Right cardiac atrium (tissue), 5 donors: ENCODE data around the gene MAPK14. TPM values are rescaled to one million over a fixed set of nuclear protein-coding genes. Genes with fewer than 3 reads are reported as not detected.
"Not testable (repeated sequence)": the region's sequence is repeated elsewhere in the genome, so short reads cannot be mapped to it uniquely, and the experiment has no call there.

ENCODE experiments used
- ATAC-seq, 2 donors: fragments of 200-7000 bp; cut with Tn5 transposase; one replicate each; pipeline versions ENCODE4 v1.8.0 to v1.9.1; 2020; ENCODE audit warnings: moderate library complexity in 2 of 2, mild to moderate bottlenecking in 1 of 2
- DNase-seq, 3 donors: peaks; one replicate each; pipeline ENCODE4 v3.0.0-alpha.2; 2020
- H3K27ac ChIP-seq: one replicate; pipeline ENCODE4 v1.5.1; 2013; ENCODE audit warnings: mild to moderate bottlenecking, low read length, control low read depth, moderate library complexity
- H3K27me3 ChIP-seq: one replicate; pipeline ENCODE4 v1.6.1; 2013; ENCODE audit not compliant: control insufficient read depth, insufficient read depth
- H3K4me1 ChIP-seq: one replicate; pipeline ENCODE4 v1.6.1; 2013; ENCODE audit warnings: low read length; ENCODE audit not compliant: control insufficient read depth, insufficient read depth
- H3K4me3 ChIP-seq: one replicate; pipeline ENCODE4 v1.5.1; 2013; ENCODE audit warnings: low read length, control low read depth
- H3K9me3 ChIP-seq: one replicate; pipeline ENCODE4 v1.6.1; 2013; ENCODE audit warnings: low read length; ENCODE audit not compliant: control insufficient read depth
- WGBS: extraction: QIAGEN DNeasy Blood & Tissue Kit; methylation state at CpG from one replicate; pipeline ENCODE4 v1.1.7; 2013; 5-methylcytosine and 5-hydroxymethylcytosine counted together
- intact Hi-C, 4 donors: fragments of 100-400 bp; cut with DNase I; formaldehyde crosslinking; loops; one replicate each; pipeline versions ENCODE4 v1.11.0 to v1.14.0; 2022 to 2023
- long read RNA-seq, 4 donors: library from polyadenylated mRNA; unstranded; transcript quantifications; one replicate each; pipeline ENCODE4 v2.0.0, GENCODE V29; 2020 to 2021
- polyA plus RNA-seq: library from polyadenylated mRNA; stranded (reverse); fragments of 200-250 nt; gene quantifications from one replicate; pipeline ENCODE4 v1.2.3, GENCODE V29; 2013
- total RNA-seq, 4 donors: library from RNA; stranded (reverse); fragmentation: NEBNext Ultra II Directional; extraction: Animal tissue kit (Norgen Biotek cat#: 25700); gene quantifications; one replicate each; pipeline ENCODE4 v1.2.1, GENCODE V29; 2021
- donor health status: healthy with polysubstance abuse.
- donor health status: DM: no; HTN: yes; CAD: no.
- donor health status: DM: no; HTN: no; CAD: no.
- donor health status: DM: no; HTN: yes; CAD: no; lungs with severe emphysema.
- donor health status: DM: yes; HTN: yes; CAD: no.

The MAPK14 gene
- total RNA-seq: 10 to 100 TPM; 27.8 to 37.0 (median 33.7) TPM
- polyA plus RNA-seq: 12.4 TPM
- long read RNA-seq, donor 1, full-length matches to known transcripts: 39 of 62 reads
- long read RNA-seq, donor 1, partial matches to known transcripts: 7 of 62 reads
- long read RNA-seq, donor 1, other reads (novel, unspliced or antisense): 16 of 62 reads
- long read RNA-seq, donor 2, transcript MAPK14-201 (12 exons, 3,779 nt): major isoform, 29 of 33 reads
- long read RNA-seq, donor 2, partial matches to known transcripts: 0 of 33 reads
- long read RNA-seq, donor 2, other reads (novel, unspliced or antisense): 4 of 33 reads
- long read RNA-seq, donor 3, transcript MAPK14-201 (12 exons, 3,779 nt): major isoform, 5 of 47 reads
- long read RNA-seq, donor 3, partial matches to known transcripts: 19 of 47 reads
- long read RNA-seq, donor 3, other reads (novel, unspliced or antisense): 23 of 47 reads
- long read RNA-seq, donor 4, transcript MAPK14-201 (12 exons, 3,779 nt): major isoform, 34 of 45 reads
- long read RNA-seq, donor 4, partial matches to known transcripts: 4 of 45 reads
- long read RNA-seq, donor 4, other reads (novel, unspliced or antisense): 7 of 45 reads

DNA sequence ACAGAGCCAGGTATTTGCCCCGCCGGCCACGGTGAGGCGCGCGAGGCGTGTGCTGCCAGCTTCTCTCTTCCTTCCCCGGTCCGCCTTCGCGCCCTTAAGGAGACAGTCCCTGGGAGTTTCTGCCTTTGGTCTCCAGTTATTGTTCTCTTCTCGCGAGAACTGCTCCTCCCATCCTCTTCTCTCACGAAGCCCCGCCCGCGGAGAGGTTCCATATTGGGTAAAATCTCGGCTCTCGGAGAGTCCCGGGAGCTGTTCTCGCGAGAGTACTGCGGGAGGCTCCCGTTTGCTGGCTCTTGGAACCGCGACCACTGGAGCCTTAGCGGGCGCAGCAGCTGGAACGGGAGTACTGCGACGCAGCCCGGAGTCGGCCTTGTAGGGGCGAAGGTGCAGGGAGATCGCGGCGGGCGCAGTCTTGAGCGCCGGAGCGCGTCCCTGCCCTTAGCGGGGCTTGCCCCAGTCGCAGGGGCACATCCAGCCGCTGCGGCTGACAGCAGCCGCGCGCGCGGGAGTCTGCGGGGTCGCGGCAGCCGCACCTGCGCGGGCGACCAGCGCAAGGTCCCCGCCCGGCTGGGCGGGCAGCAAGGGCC lies at the start of gene MAPK14:
MAPK14 (plus strand) TSS at position 308 of the 587 bp plus-strand sequence. CDS start 350 bp downstream, outside the sequence.
- WGBS: under 1% methylated on average over 62 of the region's 62 CpGs
- Histone ChIP-seq H3K4me1 (peaks cover 2% of the 10 kb centered on the region), H3K27me3 (no peaks in the 10 kb centered on the region), H3K27ac (peak within 1 kb of the TSS; percentile 74), H3K4me3 (peak within 1 kb of the TSS; percentile 86), H3K9me3 (no peaks in the 10 kb centered on the region)
- intact Hi-C loops: loop anchor here (2.0 to 5.0 kb wide), 2 partner anchors 67 to 170 kb away; partner anchors contain the start of gene BRPF3 (in 2 of the 4)
- DNase-seq (peak; percentile 99 to 100 (median 99)), ATAC-seq (peak; percentile 96)

DNA sequence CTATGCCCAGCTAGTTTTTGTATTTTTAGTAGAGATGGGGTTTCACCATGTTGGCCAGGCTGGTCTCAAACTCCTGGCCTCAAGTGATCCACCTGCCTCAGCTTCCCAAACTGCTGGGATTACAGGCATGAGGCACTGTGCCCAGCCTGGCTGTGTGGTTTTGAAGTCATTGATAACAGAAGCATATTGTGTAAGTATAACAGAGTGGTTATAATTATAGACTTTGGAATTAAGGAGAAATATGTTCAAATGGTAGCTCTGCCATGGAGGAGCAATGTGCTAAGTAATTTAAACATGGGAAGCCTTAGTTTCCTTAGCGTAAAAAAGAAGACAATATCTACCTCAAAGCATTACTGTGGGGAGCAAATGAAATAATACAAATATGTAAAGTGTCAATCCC lies 47.5 kb upstream of the MAPK14 start:
- H3K4me1 ChIP-seq, ATAC-seq, DNase-seq, H3K9me3 ChIP-seq, H3K4me3 ChIP-seq, H3K27me3 ChIP-seq, intact Hi-C loops, H3K27ac ChIP-seq: not testable (repeated sequence)
- 94% methylated on average over 1 of the region's 1 CpG for WGBS

DNA sequence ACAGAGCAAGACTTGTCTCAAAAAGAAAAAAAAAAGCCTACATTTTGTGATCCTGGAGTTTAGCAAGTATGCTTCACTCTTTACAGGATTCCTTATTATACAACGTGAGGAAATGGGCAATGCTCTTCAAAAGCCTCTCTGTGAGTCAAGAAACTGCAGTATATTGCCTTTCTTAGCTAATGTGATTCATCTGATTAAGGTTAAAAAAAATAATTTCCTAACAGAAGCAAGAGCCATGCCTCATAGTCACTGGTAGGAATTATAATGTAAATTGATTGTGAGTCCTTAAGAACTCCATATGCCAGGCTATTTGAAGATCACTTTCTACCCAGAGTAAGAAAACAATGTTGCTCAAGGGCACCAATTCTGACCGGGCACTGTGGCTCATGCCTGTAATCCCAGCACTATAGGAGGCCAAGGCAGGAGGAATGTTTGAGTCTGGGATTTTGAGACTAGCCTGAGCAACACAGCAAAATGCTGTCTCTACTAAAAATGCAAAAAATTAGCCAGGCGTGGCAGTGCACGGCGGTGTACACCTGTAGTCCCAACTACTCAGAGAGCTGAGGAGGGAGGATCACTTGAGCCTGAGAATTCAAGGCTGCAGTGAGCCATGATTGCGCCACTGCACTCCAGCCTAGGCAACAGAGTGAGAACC lies 46.5 kb upstream of the MAPK14 start:
- Histone ChIP-seq H3K9me3 (no peaks in the 10 kb centered on the region), H3K4me3 (no peak overlapping the region), H3K4me1 (no peaks in the 10 kb centered on the region), H3K27ac (no peak overlapping the region), H3K27me3 (no peaks in the 10 kb centered on the region)
- ATAC-seq (no peak), DNase-seq (no peak)
- intact Hi-C loops: no loop called here
- WGBS: 86% methylated on average over 6 of the region's 6 CpGs

GRCh38 chr6:35984701-35985100 lies 42.9 kb upstream of the MAPK14 start:
- no peaks in the 10 kb centered on the region for H3K4me1 ChIP-seq
- no peak for DNase-seq
- ATAC-seq: no peak
- intact Hi-C loops: no loop called here
- no peaks in the 10 kb centered on the region for H3K9me3 ChIP-seq
- 67% methylated on average over 4 of the region's 4 CpGs for WGBS
- H3K4me3 ChIP-seq: no peak overlapping the region
- H3K27me3 ChIP-seq: no peaks in the 10 kb centered on the region
- no peak overlapping the region for H3K27ac ChIP-seq

DNA sequence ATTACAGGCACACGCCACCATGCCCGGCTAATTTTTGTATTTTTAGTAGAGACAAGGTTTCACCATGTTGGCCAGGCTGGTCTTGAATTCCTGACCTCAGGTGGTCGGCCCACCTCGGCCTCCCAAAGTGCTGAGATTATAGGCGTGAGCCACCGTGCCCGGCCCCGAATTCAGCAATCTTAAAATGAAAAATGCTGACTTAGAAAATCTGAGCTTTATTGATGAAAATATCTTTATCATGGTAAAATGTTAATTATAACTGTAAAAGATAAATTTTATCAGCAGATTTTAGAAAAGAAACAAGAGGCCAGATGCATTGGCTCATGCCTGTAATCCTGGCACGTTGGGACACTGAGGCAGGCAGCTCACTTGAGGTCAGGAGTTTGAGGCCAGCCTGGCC lies 39.6 kb upstream of the MAPK14 start:
- 80% methylated on average over 9 of the region's 9 CpGs for WGBS
- H3K27ac ChIP-seq, H3K4me3 ChIP-seq, H3K27me3 ChIP-seq, ATAC-seq, DNase-seq, H3K4me1 ChIP-seq, H3K9me3 ChIP-seq, intact Hi-C loops: not testable (repeated sequence)

DNA sequence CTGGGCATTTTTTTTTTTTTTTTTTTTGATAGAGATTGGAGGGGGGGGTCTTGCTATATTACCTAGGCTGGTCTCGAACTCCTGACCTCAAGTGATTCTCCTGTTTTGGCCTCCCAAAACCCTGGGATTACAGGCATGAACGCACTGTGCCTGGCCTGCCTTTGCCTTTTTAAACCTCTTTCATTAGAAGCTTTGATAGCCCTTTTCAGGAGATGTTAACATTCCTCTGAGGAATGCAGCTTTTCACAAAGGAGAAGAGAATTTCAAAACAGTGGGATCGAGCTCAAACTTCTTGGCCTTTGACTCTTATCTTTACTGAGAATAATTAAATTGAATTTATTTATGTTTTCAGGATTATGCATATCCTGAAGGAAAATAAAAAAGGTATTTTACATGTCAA lies 34.5 kb upstream of the MAPK14 start:
- intact Hi-C loops: no loop called here
- H3K27ac ChIP-seq: no peak overlapping the region
- H3K9me3 ChIP-seq: no peaks in the 10 kb centered on the region
- no peak for DNase-seq
- H3K27me3 ChIP-seq: no peaks in the 10 kb centered on the region
- 84% methylated on average over 3 of the region's 3 CpGs for WGBS
- H3K4me1 ChIP-seq: no peaks in the 10 kb centered on the region
- H3K4me3 ChIP-seq: no peak overlapping the region
- no peak for ATAC-seq

DNA sequence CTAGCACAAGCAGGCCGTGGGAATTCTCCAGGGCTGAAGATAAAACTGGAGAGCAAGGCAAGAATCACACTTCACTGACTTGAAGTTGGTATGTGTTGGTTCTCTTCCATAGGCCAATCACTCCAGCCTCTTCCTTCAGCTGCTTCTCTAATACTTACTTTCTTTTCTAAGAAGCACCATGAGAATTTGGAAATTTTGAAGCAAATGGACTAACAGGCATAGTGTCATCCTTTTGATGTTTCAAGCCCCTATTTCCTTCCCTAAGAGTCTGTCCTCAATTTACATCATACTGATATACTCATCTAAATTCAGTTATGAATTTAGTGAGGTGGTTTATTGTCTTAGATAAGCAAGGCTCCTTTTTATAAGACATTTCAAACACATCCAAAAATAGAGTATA lies 27.2 kb upstream of the MAPK14 start:
- no peak overlapping the region for H3K4me3 ChIP-seq
- WGBS: 38% methylated on average over 1 of the region's 1 CpG
- intact Hi-C loops: no loop called here
- H3K9me3 ChIP-seq: no peaks in the 10 kb centered on the region
- H3K27ac ChIP-seq: no peak overlapping the region
- H3K4me1 ChIP-seq: no peaks in the 10 kb centered on the region
- no peaks in the 10 kb centered on the region for H3K27me3 ChIP-seq
- no peak for DNase-seq
- no peak for ATAC-seq

GRCh38 chr6:36015666-36016065 lies 11.9 kb upstream of the MAPK14 start:
- Histone ChIP-seq H3K9me3 (no peaks in the 10 kb centered on the region), H3K4me3 (no peak overlapping the region), H3K4me1 (peaks cover 2% of the 10 kb centered on the region), H3K27ac (no peak overlapping the region), H3K27me3 (no peaks in the 10 kb centered on the region)
- ATAC-seq: no peak
- DNase-seq: no peak
- intact Hi-C loops: no loop called here
- 84% methylated on average over 4 of the region's 4 CpGs for WGBS

- Histone ChIP-seq H3K27ac (no peak overlapping the region), H3K4me3 (no peak overlapping the region), H3K27me3 (no peaks in the 10 kb centered on the region), H3K4me1 (peaks cover 2% of the 10 kb centered on the region), H3K9me3 (no peaks in the 10 kb centered on the region)
- DNase-seq (no peak), ATAC-seq (no peak)
- intact Hi-C loops: no loop called here
- WGBS: 87% methylated on average over 2 of the region's 2 CpGs
These were observed 9.3 kb upstream of the MAPK14 start for GRCh38 chr6:36018339-36018738.

DNA sequence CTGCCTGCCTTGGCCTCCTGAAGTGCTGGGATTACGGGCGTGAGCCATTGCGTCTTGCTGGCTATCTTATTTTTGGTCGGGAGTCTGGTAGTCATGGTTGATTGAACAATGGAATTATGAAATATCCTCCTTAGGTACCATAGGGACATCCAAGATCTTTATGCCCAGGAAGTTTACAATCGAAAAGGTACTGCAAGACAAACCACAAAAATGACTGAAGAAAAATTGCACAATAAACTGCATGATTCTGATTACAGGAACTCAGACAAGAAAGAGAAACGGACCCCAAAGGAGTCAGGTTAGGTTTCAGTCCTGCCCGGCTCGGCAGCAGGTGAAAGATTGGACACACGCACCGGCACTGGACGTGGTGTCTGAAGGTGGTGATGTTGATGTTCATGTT lies 8.4 kb upstream of the MAPK14 start:
- ATAC-seq (no peak), DNase-seq (no peak)
- Histone ChIP-seq H3K27ac (no peak overlapping the region), H3K27me3 (no peaks in the 10 kb centered on the region), H3K4me1 (peaks cover 2% of the 10 kb centered on the region), H3K4me3 (no peak overlapping the region), H3K9me3 (no peaks in the 10 kb centered on the region)
- intact Hi-C loops: no loop called here
- WGBS: 88% methylated on average over 11 of the region's 11 CpGs

- H3K9me3 ChIP-seq: no peaks in the 10 kb centered on the region
- no peaks in the 10 kb centered on the region for H3K27me3 ChIP-seq
- H3K27ac ChIP-seq: no peak overlapping the region
- intact Hi-C loops: no loop called here
- H3K4me1 ChIP-seq: peaks cover 2% of the 10 kb centered on the region
- H3K4me3 ChIP-seq: no peak overlapping the region
- DNase-seq: no peak
- 2% methylated on average over 1 of the region's 1 CpG for WGBS
- ATAC-seq: no peak
These were observed 7.5 kb upstream of the MAPK14 start for GRCh38 chr6:36020154-36020553.
